ENCODE data around the gene NRIP3.

GRCh38 chr11:9047964-9048523, 44.2 kb upstream of the NRIP3 start:
- TF ChIP-seq CTCF (IDR thresholded peaks at IDR 0.05; ENCODE audit: borderline replicate concordance, extremely low read depth, low read length, poor library complexity, severe bottlenecking) (no peak), EZH2 (IDR thresholded peaks at IDR 0.05; ENCODE audit: borderline replicate concordance, low read depth, low read length, severe bottlenecking) (no peak)
